WTC11 (cell line): ENCODE measurements around the gene AZIN2. TPM values are rescaled to one million over a fixed set of nuclear protein-coding genes. Genes with fewer than 3 reads are reported as not detected.
"Not testable (repeated sequence)": the region's sequence is repeated elsewhere in the genome, so short reads cannot be mapped to it uniquely, and the experiment has no call there.

Experiments used
- ATAC-seq: fragments of 200-7000 bp; cut with Tn5 transposase; 2 replicates; pipeline ENCODE4 v1.10.0; 2021; ENCODE audit warnings: mild to moderate bottlenecking, moderate library complexity
- CTCF ChIA-PET: fragments of 300-600 bp; sonication (Branson Sonifier 250); formaldehyde crosslinking; loops from one replicate; lab custom pipeline; 2021; ENCODE audit warnings: antibody characterized with exemption; lab: Charles Lee
- POLR2A ChIA-PET: fragments of 350-600 bp; sonication (Branson Sonifier 250); formaldehyde crosslinking; loops from one replicate; lab custom pipeline; 2021; ENCODE audit warnings: antibody characterized with exemption; lab: Charles Lee
- DNase-seq: peaks from one replicate; pipeline ENCODE4 v3.0.0; 2021; ENCODE audit warnings: low spot score
- H3K27ac Mint-ChIP-seq: 2 replicates; pipeline ENCODE4 v1.8.0; 2021; ENCODE audit warnings: mixed read lengths
- H3K27me3 Mint-ChIP-seq: 2 replicates; pipeline ENCODE4 v1.8.0; 2021; ENCODE audit warnings: low read depth, mild to moderate bottlenecking, moderate library complexity, mixed read lengths
- H3K36me3 Mint-ChIP-seq: 2 replicates; pipeline ENCODE4 v1.8.0; 2021; ENCODE audit warnings: mixed read lengths
- H3K4me1 Mint-ChIP-seq: 2 replicates; pipeline ENCODE4 v1.8.0; 2022; ENCODE audit warnings: mixed read lengths
- H3K4me3 Mint-ChIP-seq: 2 replicates; pipeline ENCODE4 v1.8.0; 2021; ENCODE audit warnings: mild to moderate bottlenecking, moderate library complexity, mixed read lengths
- H3K9me3 Mint-ChIP-seq: 2 replicates; pipeline ENCODE4 v1.8.0; 2021; ENCODE audit warnings: mixed read lengths
- FOXP1 ChIP-seq: sonication (generic); formaldehyde crosslinking; IDR thresholded peaks from 2 replicates; pipeline ENCODE4 v1.8.0; 2022; ENCODE audit warnings: missing genetic modification reagents, mild to moderate bottlenecking, moderate library complexity, borderline replicate concordance
- GRHL2 ChIP-seq: fragments of 250-450 bp; sonication (Bioruptor Pico); IDR thresholded peaks from 2 replicates; pipeline ENCODE4 v1.8.0; 2022; ENCODE audit warnings: mild to moderate bottlenecking, moderate library complexity; ENCODE audit not compliant: insufficient replicate concordance, severe bottlenecking
- HMGA2 ChIP-seq: fragments of 250-450 bp; sonication (Bioruptor Pico); IDR thresholded peaks from 2 replicates; pipeline ENCODE4 v1.4.0; 2021; ENCODE audit warnings: mild to moderate bottlenecking, moderate library complexity
- JUN ChIP-seq: sonication (generic); formaldehyde crosslinking; IDR thresholded peaks from 2 replicates; pipeline ENCODE4 v1.8.0; 2023; ENCODE audit warnings: mild to moderate bottlenecking, missing genetic modification reagents
- KAT7 ChIP-seq: sonication (generic); formaldehyde crosslinking; IDR thresholded peaks from 2 replicates; pipeline ENCODE4 v1.8.1; 2023; ENCODE audit warnings: missing genetic modification reagents, mild to moderate bottlenecking, borderline replicate concordance
- NFE2L1 ChIP-seq: sonication (generic); formaldehyde crosslinking; IDR thresholded peaks from 2 replicates; pipeline ENCODE4 v1.8.1; 2023; ENCODE audit warnings: missing genetic modification reagents
- SMAD3 ChIP-seq: sonication (generic); formaldehyde crosslinking; IDR thresholded peaks from 2 replicates; pipeline ENCODE4 v1.8.0; 2022; ENCODE audit warnings: missing genetic modification reagents, mild to moderate bottlenecking, borderline replicate concordance
- SMAD4 ChIP-seq: sonication (generic); formaldehyde crosslinking; IDR thresholded peaks from 2 replicates; pipeline ENCODE4 v1.8.0; 2022; ENCODE audit warnings: mild to moderate bottlenecking, missing genetic modification reagents
- SP1 ChIP-seq: sonication (generic); formaldehyde crosslinking; conservative IDR thresholded peaks from 2 replicates; pipeline ENCODE4 v1.8.1; 2022; ENCODE audit warnings: missing genetic modification reagents
- ZNF138 ChIP-seq: sonication (generic); formaldehyde crosslinking; conservative IDR thresholded peaks from 2 replicates; pipeline ENCODE4 v1.8.1; 2022; ENCODE audit warnings: mild to moderate bottlenecking, moderate library complexity, missing genetic modification reagents
- ZNF232 ChIP-seq: sonication (generic); formaldehyde crosslinking; IDR thresholded peaks from 2 replicates; pipeline ENCODE4 v1.8.0; 2022; ENCODE audit warnings: mild to moderate bottlenecking, missing genetic modification reagents
- total RNA-seq: library from RNA; stranded (reverse); gene quantifications from 3 replicates; pipeline ENCODE4 v1.2.3, GENCODE V29; 2021
- TF ChIP-seq, protein P1 (sequence below): sonication (generic); formaldehyde crosslinking; IDR thresholded peaks from 2 replicates; pipeline ENCODE4 v1.8.1; 2023; ENCODE audit warnings: mild to moderate bottlenecking, missing genetic modification reagents, borderline replicate concordance
- TF ChIP-seq, protein P2 (sequence below): fragments of 250-450 bp; sonication (Bioruptor Pico); IDR thresholded peaks from 2 replicates; pipeline ENCODE4 v2.1.2; 2022; ENCODE audit warnings: mild to moderate bottlenecking, moderate library complexity
- TF ChIP-seq, protein P3 (sequence below): sonication (generic); formaldehyde crosslinking; IDR thresholded peaks from 2 replicates; pipeline ENCODE4 v1.8.1; 2023; ENCODE audit warnings: mild to moderate bottlenecking, missing genetic modification reagents
- TF ChIP-seq, protein P4 (sequence below): sonication (generic); formaldehyde crosslinking; IDR thresholded peaks from 2 replicates; pipeline ENCODE4 v1.8.0; 2023; ENCODE audit warnings: missing genetic modification reagents, mild to moderate bottlenecking, borderline replicate concordance
- TF ChIP-seq, protein P5 (sequence below): fragments of 250-450 bp; sonication (Bioruptor Pico); IDR thresholded peaks from 2 replicates; pipeline ENCODE4 v1.9.0; 2021; ENCODE audit warnings: mild to moderate bottlenecking

AZIN2 gene
- total RNA-seq, 1 experiment from 2014 or later: 1.7 TPM

DNA sequence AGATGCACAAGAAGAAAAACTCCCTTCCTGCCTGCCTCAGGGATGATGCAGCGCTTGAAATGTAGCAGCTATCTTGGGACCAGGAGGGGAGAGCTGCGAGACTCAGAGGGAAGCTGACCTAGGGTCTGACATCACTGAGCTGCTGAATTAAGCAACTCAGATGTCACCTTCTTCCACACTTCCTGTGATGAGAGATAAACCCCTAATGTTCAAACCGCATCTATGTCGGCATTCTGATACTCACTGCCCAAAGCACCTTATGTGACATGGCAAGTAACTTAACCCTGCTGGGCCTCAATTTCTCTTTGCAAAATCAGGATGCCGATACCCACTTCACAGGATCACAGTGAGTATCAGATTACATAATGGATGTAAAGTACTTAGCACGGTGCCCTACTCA is 35.1 kb upstream of the AZIN2 start:
- H3K9me3 Mint-ChIP-seq: peaks cover 17% of the 10 kb centered on the region
- ChIA-PET CTCF (interaction anchor here (1.0 to 1.2 kb wide), 2 partner anchors 9 to 41 kb away, joined by 3 to 6 read pairs; no protein-coding TSS in a partner anchor), POLR2A (no interaction called here)
- peaks cover 7% of the 10 kb centered on the region for H3K27me3 Mint-ChIP-seq
- peaks cover 8% of the 10 kb centered on the region for H3K36me3 Mint-ChIP-seq
- H3K27ac Mint-ChIP-seq: no peak overlapping the region
- TF ChIP-seq, protein P1, sequence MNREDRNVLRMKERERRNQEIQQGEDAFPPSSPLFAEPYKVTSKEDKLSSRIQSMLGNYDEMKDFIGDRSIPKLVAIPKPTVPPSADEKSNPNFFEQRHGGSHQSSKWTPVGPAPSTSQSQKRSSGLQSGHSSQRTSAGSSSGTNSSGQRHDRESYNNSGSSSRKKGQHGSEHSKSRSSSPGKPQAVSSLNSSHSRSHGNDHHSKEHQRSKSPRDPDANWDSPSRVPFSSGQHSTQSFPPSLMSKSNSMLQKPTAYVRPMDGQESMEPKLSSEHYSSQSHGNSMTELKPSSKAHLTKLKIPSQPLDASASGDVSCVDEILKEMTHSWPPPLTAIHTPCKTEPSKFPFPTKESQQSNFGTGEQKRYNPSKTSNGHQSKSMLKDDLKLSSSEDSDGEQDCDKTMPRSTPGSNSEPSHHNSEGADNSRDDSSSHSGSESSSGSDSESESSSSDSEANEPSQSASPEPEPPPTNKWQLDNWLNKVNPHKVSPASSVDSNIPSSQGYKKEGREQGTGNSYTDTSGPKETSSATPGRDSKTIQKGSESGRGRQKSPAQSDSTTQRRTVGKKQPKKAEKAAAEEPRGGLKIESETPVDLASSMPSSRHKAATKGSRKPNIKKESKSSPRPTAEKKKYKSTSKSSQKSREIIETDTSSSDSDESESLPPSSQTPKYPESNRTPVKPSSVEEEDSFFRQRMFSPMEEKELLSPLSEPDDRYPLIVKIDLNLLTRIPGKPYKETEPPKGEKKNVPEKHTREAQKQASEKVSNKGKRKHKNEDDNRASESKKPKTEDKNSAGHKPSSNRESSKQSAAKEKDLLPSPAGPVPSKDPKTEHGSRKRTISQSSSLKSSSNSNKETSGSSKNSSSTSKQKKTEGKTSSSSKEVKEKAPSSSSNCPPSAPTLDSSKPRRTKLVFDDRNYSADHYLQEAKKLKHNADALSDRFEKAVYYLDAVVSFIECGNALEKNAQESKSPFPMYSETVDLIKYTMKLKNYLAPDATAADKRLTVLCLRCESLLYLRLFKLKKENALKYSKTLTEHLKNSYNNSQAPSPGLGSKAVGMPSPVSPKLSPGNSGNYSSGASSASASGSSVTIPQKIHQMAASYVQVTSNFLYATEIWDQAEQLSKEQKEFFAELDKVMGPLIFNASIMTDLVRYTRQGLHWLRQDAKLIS (CRISPR knock-in tag): no peak
- TF ChIP-seq, protein P2, sequence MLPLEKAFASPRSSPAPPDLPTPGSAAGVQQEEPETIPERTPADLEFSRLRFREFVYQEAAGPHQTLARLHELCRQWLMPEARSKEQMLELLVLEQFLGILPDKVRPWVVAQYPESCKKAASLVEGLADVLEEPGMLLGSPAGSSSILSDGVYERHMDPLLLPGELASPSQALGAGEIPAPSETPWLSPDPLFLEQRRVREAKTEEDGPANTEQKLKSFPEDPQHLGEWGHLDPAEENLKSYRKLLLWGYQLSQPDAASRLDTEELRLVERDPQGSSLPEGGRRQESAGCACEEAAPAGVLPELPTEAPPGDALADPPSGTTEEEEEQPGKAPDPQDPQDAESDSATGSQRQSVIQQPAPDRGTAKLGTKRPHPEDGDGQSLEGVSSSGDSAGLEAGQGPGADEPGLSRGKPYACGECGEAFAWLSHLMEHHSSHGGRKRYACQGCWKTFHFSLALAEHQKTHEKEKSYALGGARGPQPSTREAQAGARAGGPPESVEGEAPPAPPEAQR (CRISPR knock-in tag): no peak
- no peak for TF ChIP-seq ZNF138
- no peak for TF ChIP-seq ZNF232 (CRISPR knock-in tag)
- no peak for TF ChIP-seq SP1 (CRISPR knock-in tag)
- TF ChIP-seq, protein P3, sequence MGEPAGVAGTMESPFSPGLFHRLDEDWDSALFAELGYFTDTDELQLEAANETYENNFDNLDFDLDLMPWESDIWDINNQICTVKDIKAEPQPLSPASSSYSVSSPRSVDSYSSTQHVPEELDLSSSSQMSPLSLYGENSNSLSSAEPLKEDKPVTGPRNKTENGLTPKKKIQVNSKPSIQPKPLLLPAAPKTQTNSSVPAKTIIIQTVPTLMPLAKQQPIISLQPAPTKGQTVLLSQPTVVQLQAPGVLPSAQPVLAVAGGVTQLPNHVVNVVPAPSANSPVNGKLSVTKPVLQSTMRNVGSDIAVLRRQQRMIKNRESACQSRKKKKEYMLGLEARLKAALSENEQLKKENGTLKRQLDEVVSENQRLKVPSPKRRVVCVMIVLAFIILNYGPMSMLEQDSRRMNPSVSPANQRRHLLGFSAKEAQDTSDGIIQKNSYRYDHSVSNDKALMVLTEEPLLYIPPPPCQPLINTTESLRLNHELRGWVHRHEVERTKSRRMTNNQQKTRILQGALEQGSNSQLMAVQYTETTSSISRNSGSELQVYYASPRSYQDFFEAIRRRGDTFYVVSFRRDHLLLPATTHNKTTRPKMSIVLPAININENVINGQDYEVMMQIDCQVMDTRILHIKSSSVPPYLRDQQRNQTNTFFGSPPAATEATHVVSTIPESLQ: no peak
- TF ChIP-seq JUN (CRISPR knock-in tag): no peak
- no peak for TF ChIP-seq HMGA2 (CRISPR knock-in tag)
- no peak for TF ChIP-seq SMAD3
- TF ChIP-seq, protein P4, sequence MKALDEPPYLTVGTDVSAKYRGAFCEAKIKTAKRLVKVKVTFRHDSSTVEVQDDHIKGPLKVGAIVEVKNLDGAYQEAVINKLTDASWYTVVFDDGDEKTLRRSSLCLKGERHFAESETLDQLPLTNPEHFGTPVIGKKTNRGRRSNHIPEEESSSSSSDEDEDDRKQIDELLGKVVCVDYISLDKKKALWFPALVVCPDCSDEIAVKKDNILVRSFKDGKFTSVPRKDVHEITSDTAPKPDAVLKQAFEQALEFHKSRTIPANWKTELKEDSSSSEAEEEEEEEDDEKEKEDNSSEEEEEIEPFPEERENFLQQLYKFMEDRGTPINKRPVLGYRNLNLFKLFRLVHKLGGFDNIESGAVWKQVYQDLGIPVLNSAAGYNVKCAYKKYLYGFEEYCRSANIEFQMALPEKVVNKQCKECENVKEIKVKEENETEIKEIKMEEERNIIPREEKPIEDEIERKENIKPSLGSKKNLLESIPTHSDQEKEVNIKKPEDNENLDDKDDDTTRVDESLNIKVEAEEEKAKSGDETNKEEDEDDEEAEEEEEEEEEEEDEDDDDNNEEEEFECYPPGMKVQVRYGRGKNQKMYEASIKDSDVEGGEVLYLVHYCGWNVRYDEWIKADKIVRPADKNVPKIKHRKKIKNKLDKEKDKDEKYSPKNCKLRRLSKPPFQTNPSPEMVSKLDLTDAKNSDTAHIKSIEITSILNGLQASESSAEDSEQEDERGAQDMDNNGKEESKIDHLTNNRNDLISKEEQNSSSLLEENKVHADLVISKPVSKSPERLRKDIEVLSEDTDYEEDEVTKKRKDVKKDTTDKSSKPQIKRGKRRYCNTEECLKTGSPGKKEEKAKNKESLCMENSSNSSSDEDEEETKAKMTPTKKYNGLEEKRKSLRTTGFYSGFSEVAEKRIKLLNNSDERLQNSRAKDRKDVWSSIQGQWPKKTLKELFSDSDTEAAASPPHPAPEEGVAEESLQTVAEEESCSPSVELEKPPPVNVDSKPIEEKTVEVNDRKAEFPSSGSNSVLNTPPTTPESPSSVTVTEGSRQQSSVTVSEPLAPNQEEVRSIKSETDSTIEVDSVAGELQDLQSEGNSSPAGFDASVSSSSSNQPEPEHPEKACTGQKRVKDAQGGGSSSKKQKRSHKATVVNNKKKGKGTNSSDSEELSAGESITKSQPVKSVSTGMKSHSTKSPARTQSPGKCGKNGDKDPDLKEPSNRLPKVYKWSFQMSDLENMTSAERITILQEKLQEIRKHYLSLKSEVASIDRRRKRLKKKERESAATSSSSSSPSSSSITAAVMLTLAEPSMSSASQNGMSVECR (CRISPR knock-in tag): no peak
- H3K4me3 Mint-ChIP-seq: no peak overlapping the region
- ATAC-seq (no peak), DNase-seq (no peak)
- peaks cover 12% of the 10 kb centered on the region for H3K4me1 Mint-ChIP-seq

DNA sequence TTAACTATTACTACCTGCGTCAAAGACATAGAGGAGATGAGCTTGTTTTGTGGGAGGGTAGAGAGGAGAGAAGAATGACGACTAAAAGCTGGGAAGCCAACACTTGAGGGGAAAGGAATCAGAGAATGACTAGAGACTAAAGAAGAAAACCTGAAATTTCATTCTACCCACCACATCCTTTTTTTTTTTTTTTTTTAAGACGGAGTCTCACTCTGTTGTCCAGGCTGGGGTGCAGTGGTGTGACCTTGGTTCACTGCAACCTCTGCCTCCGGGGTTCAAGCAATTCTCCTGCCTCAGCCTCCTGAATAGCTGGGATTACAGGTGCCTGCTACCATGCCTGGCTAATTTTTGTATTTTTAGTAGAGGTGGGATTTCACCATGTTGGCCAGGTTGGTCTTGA is 34.7 kb upstream of the AZIN2 start:
- H3K27ac Mint-ChIP-seq, POLR2A ChIA-PET, H3K36me3 Mint-ChIP-seq, DNase-seq, ATAC-seq, H3K27me3 Mint-ChIP-seq, H3K4me3 Mint-ChIP-seq: not testable (repeated sequence)
- CTCF ChIA-PET: interaction anchor here (1.0 to 1.2 kb wide), 2 partner anchors 9 to 40 kb away, joined by 3 to 6 read pairs; no protein-coding TSS in a partner anchor
- Mint-ChIP-seq H3K4me1 (peaks cover 12% of the 10 kb centered on the region), H3K9me3 (peaks cover 18% of the 10 kb centered on the region)

DNA sequence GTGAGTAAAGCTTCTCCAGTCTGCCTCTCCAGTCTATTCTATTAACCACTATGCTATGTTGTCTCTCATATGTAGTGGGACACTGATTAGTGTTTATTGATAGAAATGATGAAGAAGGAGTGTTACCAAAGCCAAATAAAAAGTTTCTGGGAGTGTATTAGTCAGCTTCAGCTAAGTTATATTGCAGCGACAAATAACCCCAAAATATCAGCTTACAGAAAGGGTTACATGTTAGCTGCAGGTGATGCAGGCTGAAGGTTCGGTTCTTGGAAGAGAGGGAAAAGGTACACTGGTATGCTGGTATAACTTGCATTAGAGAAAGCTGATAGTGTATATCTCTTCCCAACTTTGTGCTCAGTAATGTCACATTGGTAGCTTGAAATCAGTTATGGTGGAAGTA is 33.7 kb upstream of the AZIN2 start:
- POLR2A ChIA-PET: no interaction called here
- CTCF ChIA-PET: no interaction called here
- peaks cover 18% of the 10 kb centered on the region for H3K9me3 Mint-ChIP-seq
- ATAC-seq (no peak), DNase-seq (no peak)
- peaks cover 12% of the 10 kb centered on the region for H3K4me1 Mint-ChIP-seq
- H3K36me3 Mint-ChIP-seq: peaks cover 8% of the 10 kb centered on the region
- H3K4me3 Mint-ChIP-seq: no peak overlapping the region
- H3K27me3 Mint-ChIP-seq: peaks cover 7% of the 10 kb centered on the region
- H3K27ac Mint-ChIP-seq: no peak overlapping the region
- TF ChIP-seq, protein P5, sequence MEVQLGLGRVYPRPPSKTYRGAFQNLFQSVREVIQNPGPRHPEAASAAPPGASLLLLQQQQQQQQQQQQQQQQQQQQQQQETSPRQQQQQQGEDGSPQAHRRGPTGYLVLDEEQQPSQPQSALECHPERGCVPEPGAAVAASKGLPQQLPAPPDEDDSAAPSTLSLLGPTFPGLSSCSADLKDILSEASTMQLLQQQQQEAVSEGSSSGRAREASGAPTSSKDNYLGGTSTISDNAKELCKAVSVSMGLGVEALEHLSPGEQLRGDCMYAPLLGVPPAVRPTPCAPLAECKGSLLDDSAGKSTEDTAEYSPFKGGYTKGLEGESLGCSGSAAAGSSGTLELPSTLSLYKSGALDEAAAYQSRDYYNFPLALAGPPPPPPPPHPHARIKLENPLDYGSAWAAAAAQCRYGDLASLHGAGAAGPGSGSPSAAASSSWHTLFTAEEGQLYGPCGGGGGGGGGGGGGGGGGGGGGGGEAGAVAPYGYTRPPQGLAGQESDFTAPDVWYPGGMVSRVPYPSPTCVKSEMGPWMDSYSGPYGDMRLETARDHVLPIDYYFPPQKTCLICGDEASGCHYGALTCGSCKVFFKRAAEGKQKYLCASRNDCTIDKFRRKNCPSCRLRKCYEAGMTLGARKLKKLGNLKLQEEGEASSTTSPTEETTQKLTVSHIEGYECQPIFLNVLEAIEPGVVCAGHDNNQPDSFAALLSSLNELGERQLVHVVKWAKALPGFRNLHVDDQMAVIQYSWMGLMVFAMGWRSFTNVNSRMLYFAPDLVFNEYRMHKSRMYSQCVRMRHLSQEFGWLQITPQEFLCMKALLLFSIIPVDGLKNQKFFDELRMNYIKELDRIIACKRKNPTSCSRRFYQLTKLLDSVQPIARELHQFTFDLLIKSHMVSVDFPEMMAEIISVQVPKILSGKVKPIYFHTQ (CRISPR knock-in tag): no peak
- TF ChIP-seq FOXP1 (CRISPR knock-in tag): no peak
- no peak for TF ChIP-seq GRHL2 (CRISPR knock-in tag)
- no peak for TF ChIP-seq NFE2L1 (CRISPR knock-in tag)
- TF ChIP-seq KAT7 (CRISPR knock-in tag): no peak
- no peak for TF ChIP-seq SMAD4 (CRISPR knock-in tag)
- TF ChIP-seq, protein P2 (CRISPR knock-in tag): no peak
